IPS-15b (cell line): Measurements from ENCODE around the gene BAIAP2L2.

ENCODE experiments used
- H3K27me3 ChIP-seq: one replicate; pipeline ENCODE4 v1.6.1; 2013; ENCODE audit warnings: low read length; ENCODE audit not compliant: control insufficient read depth, insufficient read depth
- H3K36me3 ChIP-seq: one replicate; pipeline ENCODE4 v1.6.1; 2013; ENCODE audit warnings: low read length; ENCODE audit not compliant: control insufficient read depth, insufficient read depth
- H3K4me1 ChIP-seq: one replicate; pipeline ENCODE4 v1.6.1; 2013; ENCODE audit warnings: mild to moderate bottlenecking, low read length; ENCODE audit not compliant: control insufficient read depth, insufficient read depth
- H3K4me3 ChIP-seq: one replicate; pipeline ENCODE4 v1.5.1; 2013; ENCODE audit warnings: low read depth, low read length
- H3K9ac ChIP-seq: one replicate; pipeline ENCODE4 v1.6.1; 2013; ENCODE audit warnings: low read depth, mild to moderate bottlenecking, low read length
- H3K9me3 ChIP-seq: one replicate; pipeline ENCODE4 v1.6.1; 2013; ENCODE audit warnings: mild to moderate bottlenecking, low read length; ENCODE audit not compliant: control insufficient read depth, insufficient read depth

BAIAP2L2 gene

GRCh38 chr22:38111925-38112355 is 1.5 kb upstream of the BAIAP2L2 start:
- Histone ChIP-seq H3K4me1 (no peaks in the 10 kb centered on the region), H3K9ac (no peak overlapping the region), H3K36me3 (peaks cover 11% of the 10 kb centered on the region), H3K4me3 (no peak overlapping the region), H3K27me3 (no peaks in the 10 kb centered on the region), H3K9me3 (no peaks in the 10 kb centered on the region)

GRCh38 chr22:38110863-38111852 is 674 bp upstream of the BAIAP2L2 start:
- H3K36me3 ChIP-seq = peaks cover 11% of the 10 kb centered on the region
- H3K4me3 ChIP-seq = no peak overlapping the region
- H3K4me1 ChIP-seq = no peaks in the 10 kb centered on the region
- no peak overlapping the region for H3K9ac ChIP-seq
- no peaks in the 10 kb centered on the region for H3K27me3 ChIP-seq
- no peaks in the 10 kb centered on the region for H3K9me3 ChIP-seq

GRCh38 chr22:38109371-38110001 is 998 bp downstream of the BAIAP2L2 start:
- H3K4me3 ChIP-seq = no peak overlapping the region
- H3K36me3 ChIP-seq = peaks cover 6% of the 10 kb centered on the region
- H3K9me3 ChIP-seq = no peaks in the 10 kb centered on the region
- no peak overlapping the region for H3K9ac ChIP-seq
- H3K4me1 ChIP-seq = no peaks in the 10 kb centered on the region
- H3K27me3 ChIP-seq = no peaks in the 10 kb centered on the region

- Histone ChIP-seq H3K4me1 (no peaks in the 10 kb centered on the region), H3K36me3 (peaks cover 5% of the 10 kb centered on the region), H3K9ac (no peak overlapping the region), H3K4me3 (no peak overlapping the region), H3K27me3 (no peaks in the 10 kb centered on the region), H3K9me3 (no peaks in the 10 kb centered on the region)
Measured at GRCh38 chr22:38108561-38109319, 1.7 kb downstream of the BAIAP2L2 start.

- H3K9ac ChIP-seq = no peak overlapping the region
- no peaks in the 10 kb centered on the region for H3K9me3 ChIP-seq
- no peaks in the 10 kb centered on the region for H3K4me1 ChIP-seq
- no peaks in the 10 kb centered on the region for H3K27me3 ChIP-seq
- no peak overlapping the region for H3K4me3 ChIP-seq
- H3K36me3 ChIP-seq = peaks cover 4% of the 10 kb centered on the region
Measured at GRCh38 chr22:38107692-38108515, 2.6 kb downstream of the BAIAP2L2 start.

GRCh38 chr22:38106814-38107578 is 3.5 kb downstream of the BAIAP2L2 start:
- Histone ChIP-seq H3K4me3 (no peak overlapping the region), H3K4me1 (no peaks in the 10 kb centered on the region), H3K9me3 (no peaks in the 10 kb centered on the region), H3K27me3 (no peaks in the 10 kb centered on the region), H3K36me3 (peaks cover 2% of the 10 kb centered on the region), H3K9ac (no peak overlapping the region)

- no peak overlapping the region for H3K4me3 ChIP-seq
- H3K9me3 ChIP-seq = no peaks in the 10 kb centered on the region
- H3K9ac ChIP-seq = no peak overlapping the region
- H3K36me3 ChIP-seq = no peaks in the 10 kb centered on the region
- H3K4me1 ChIP-seq = no peaks in the 10 kb centered on the region
- H3K27me3 ChIP-seq = no peaks in the 10 kb centered on the region
Measured at GRCh38 chr22:38104084-38104483, 6.4 kb downstream of the BAIAP2L2 start.

GRCh38 chr22:38103641-38104040 is 6.8 kb downstream of the BAIAP2L2 start:
- no peaks in the 10 kb centered on the region for H3K9me3 ChIP-seq
- no peaks in the 10 kb centered on the region for H3K27me3 ChIP-seq
- H3K4me1 ChIP-seq = no peaks in the 10 kb centered on the region
- no peak overlapping the region for H3K4me3 ChIP-seq
- H3K36me3 ChIP-seq = no peaks in the 10 kb centered on the region
- H3K9ac ChIP-seq = no peak overlapping the region

- H3K9ac ChIP-seq = no peak overlapping the region
- no peaks in the 10 kb centered on the region for H3K9me3 ChIP-seq
- no peaks in the 10 kb centered on the region for H3K36me3 ChIP-seq
- peaks cover 2% of the 10 kb centered on the region for H3K4me1 ChIP-seq
- no peak overlapping the region for H3K4me3 ChIP-seq
- no peaks in the 10 kb centered on the region for H3K27me3 ChIP-seq
Measured at GRCh38 chr22:38098410-38099249, 11.9 kb downstream of the BAIAP2L2 start.
